Hindlimb muscle (tissue), 1 donor: Measurements from ENCODE around the gene LAMTOR1. TPM values are rescaled to one million over a fixed set of nuclear protein-coding genes. Genes with fewer than 3 reads are reported as not detected.
A peak's percentile ranks its signal among the peaks of the same experiment; 100 is the strongest.
"Not testable (repeated sequence)": the region's sequence is repeated elsewhere in the genome, so short reads cannot be mapped to it uniquely, and the experiment has no call there.

Source experiments
- DNase-seq: peaks from one replicate; pipeline ENCODE4 v3.0.0-alpha.2; 2013
- polyA plus RNA-seq: library from polyadenylated mRNA; unstranded; fragments of 120-200 nt; gene quantifications from one replicate; pipeline ENCODE4 v1.2.1, GENCODE V29; 2013; ENCODE audit not compliant: insufficient read length

The LAMTOR1 gene
- polyA plus RNA-seq = 83.8 TPM

- peak; percentile 98 for DNase-seq
Observed at GRCh38 chr11:72102946-72103753, at the start of gene LAMTOR1. LAMTOR1 (minus strand) TSS chr11:72103297; CDS start chr11:72103224, 73 bp downstream.

- DNase-seq = no peak
Observed at GRCh38 chr11:72150882-72151281, 47.8 kb upstream of the LAMTOR1 start.

- no peak for DNase-seq
Observed at GRCh38 chr11:72146625-72147024, 43.5 kb upstream of the LAMTOR1 start.

- DNase-seq = no peak
Observed at GRCh38 chr11:72144807-72145565, 41.9 kb upstream of the LAMTOR1 start.

- DNase-seq = not testable (repeated sequence)
Observed at GRCh38 chr11:72142543-72142942, 39.4 kb upstream of the LAMTOR1 start.

- not testable (repeated sequence) for DNase-seq
Observed at GRCh38 chr11:72142086-72142485, 39.0 kb upstream of the LAMTOR1 start.

GRCh38 chr11:72141066-72141465 lies 38.0 kb upstream of the LAMTOR1 start:
- DNase-seq = no peak

GRCh38 chr11:72140661-72141060 lies 37.6 kb upstream of the LAMTOR1 start:
- DNase-seq = no peak

GRCh38 chr11:72139500-72139899 lies 36.4 kb upstream of the LAMTOR1 start:
- no peak for DNase-seq

- no peak for DNase-seq
Observed at GRCh38 chr11:72138821-72139390, 35.8 kb upstream of the LAMTOR1 start.

GRCh38 chr11:72136684-72137262 lies 33.7 kb upstream of the LAMTOR1 start:
- DNase-seq = no peak

- no peak for DNase-seq
Observed at GRCh38 chr11:72135891-72136683, 33.0 kb upstream of the LAMTOR1 start.

GRCh38 chr11:72135473-72135872 lies 32.4 kb upstream of the LAMTOR1 start, which contains the start of gene FOLR3:
FOLR3 (plus strand) TSS chr11:72135725; CDS start chr11:72135953, 228 bp downstream.
- not testable (repeated sequence) for DNase-seq

- no peak for DNase-seq
Observed at GRCh38 chr11:72132646-72133045, 29.5 kb upstream of the LAMTOR1 start.

- DNase-seq = no peak
Observed at GRCh38 chr11:72129381-72129780, 26.3 kb upstream of the LAMTOR1 start.

GRCh38 chr11:72127923-72128322 lies 24.8 kb upstream of the LAMTOR1 start:
- DNase-seq = no peak

GRCh38 chr11:72125956-72126355 lies 22.9 kb upstream of the LAMTOR1 start:
- no peak for DNase-seq

- DNase-seq = no peak
Observed at GRCh38 chr11:72124046-72124445, 20.9 kb upstream of the LAMTOR1 start.

GRCh38 chr11:72123117-72123653 lies 20.1 kb upstream of the LAMTOR1 start:
- no peak for DNase-seq

GRCh38 chr11:72122607-72123006 lies 19.5 kb upstream of the LAMTOR1 start:
- DNase-seq = no peak

- no peak for DNase-seq
Observed at GRCh38 chr11:72120930-72121329, 17.8 kb upstream of the LAMTOR1 start.

GRCh38 chr11:72119198-72119597 lies 16.1 kb upstream of the LAMTOR1 start:
- no peak for DNase-seq
